ENCODE results near the gene MAD1L1.

The MAD1L1 gene

GRCh38 chr7:1964211-1964912 is 268.4 kb downstream of the MAD1L1 start:
- WGBS, result 92% methylated on average over 24 of the region's 25 CpGs
- no peaks in the 10 kb centered on the region for H3K4me1 ChIP-seq (ENCODE audit: insufficient read depth, low read length)
- H3K27me3 ChIP-seq (ENCODE audit: insufficient read depth, low read length), result no peaks in the 10 kb centered on the region
- peaks cover 12% of the 10 kb centered on the region; the same call in 1 of the 2 replicates for H3K36me3 ChIP-seq (ENCODE audit: insufficient read depth, low read length)
- H3K4me3 ChIP-seq (ENCODE audit: low read length), result no peak overlapping the region
- H3K27ac ChIP-seq (ENCODE audit: low read depth, low read length), result no peak overlapping the region
- no peaks in the 10 kb centered on the region for H3K9me3 ChIP-seq (ENCODE audit: insufficient read depth, low read depth, low read length)
- H3K9ac ChIP-seq (ENCODE audit: low read depth, low read length), result no peak overlapping the region

- 94% methylated on average over 15 of the region's 15 CpGs for WGBS
- H3K27me3 ChIP-seq (ENCODE audit: insufficient read depth, low read length), result no peaks in the 10 kb centered on the region
- H3K9me3 ChIP-seq (ENCODE audit: insufficient read depth, low read depth, low read length), result no peaks in the 10 kb centered on the region
- H3K4me1 ChIP-seq (ENCODE audit: insufficient read depth, low read length), result no peaks in the 10 kb centered on the region
- H3K27ac ChIP-seq (ENCODE audit: low read depth, low read length), result no peak overlapping the region
- no peak overlapping the region for H3K4me3 ChIP-seq (ENCODE audit: low read length)
- H3K9ac ChIP-seq (ENCODE audit: low read depth, low read length), result no peak overlapping the region
- H3K36me3 ChIP-seq (ENCODE audit: insufficient read depth, low read length), result peaks cover 11% of the 10 kb centered on the region; the same call in 1 of the 2 replicates
Observed at GRCh38 chr7:1963575-1963974, 269.2 kb downstream of the MAD1L1 start.

- Histone ChIP-seq H3K9ac (ENCODE audit: low read depth, low read length) (no peak overlapping the region), H3K36me3 (ENCODE audit: insufficient read depth, low read length) (peaks cover 11% of the 10 kb centered on the region; the same call in 1 of the 2 replicates)
- 93% methylated on average over 15 of the region's 15 CpGs for WGBS
Observed at GRCh38 chr7:1961701-1962276, 271.0 kb downstream of the MAD1L1 start.

GRCh38 chr7:1959305-1959704 is 273.4 kb downstream of the MAD1L1 start:
- no peak overlapping the region for H3K9ac ChIP-seq (ENCODE audit: low read depth, low read length)
- WGBS, result 94% methylated on average over 13 of the region's 13 CpGs
- H3K4me1 ChIP-seq (ENCODE audit: insufficient read depth, low read length), result no peaks in the 10 kb centered on the region
- H3K27ac ChIP-seq (ENCODE audit: low read depth, low read length), result no peak overlapping the region
- peaks cover 11% of the 10 kb centered on the region; the same call in 1 of the 2 replicates for H3K36me3 ChIP-seq (ENCODE audit: insufficient read depth, low read length)
- H3K27me3 ChIP-seq (ENCODE audit: insufficient read depth, low read length), result no peaks in the 10 kb centered on the region
- no peak overlapping the region for H3K4me3 ChIP-seq (ENCODE audit: low read length)
- no peaks in the 10 kb centered on the region for H3K9me3 ChIP-seq (ENCODE audit: insufficient read depth, low read depth, low read length)

More at GRCh38 chr7:1961701-1962276, 271.0 kb downstream of the MAD1L1 start:
- H3K4me3 ChIP-seq (ENCODE audit: low read length), result no peak overlapping the region
- H3K27me3 ChIP-seq (ENCODE audit: insufficient read depth, low read length), result no peaks in the 10 kb centered on the region
- no peaks in the 10 kb centered on the region for H3K4me1 ChIP-seq (ENCODE audit: insufficient read depth, low read length)
- no peaks in the 10 kb centered on the region for H3K9me3 ChIP-seq (ENCODE audit: insufficient read depth, low read depth, low read length)
- no peak overlapping the region for H3K27ac ChIP-seq (ENCODE audit: low read depth, low read length)

GRCh38 chr7:1957471-1958225 is 275.1 kb downstream of the MAD1L1 start:
- Histone ChIP-seq H3K36me3 (ENCODE audit: insufficient read depth, low read length) (peaks cover 11% of the 10 kb centered on the region; the same call in 1 of the 2 replicates), H3K27me3 (ENCODE audit: insufficient read depth, low read length) (no peaks in the 10 kb centered on the region), H3K27ac (ENCODE audit: low read depth, low read length) (no peak overlapping the region), H3K4me1 (ENCODE audit: insufficient read depth, low read length) (no peaks in the 10 kb centered on the region), H3K9ac (ENCODE audit: low read depth, low read length) (no peak overlapping the region), H3K9me3 (ENCODE audit: insufficient read depth, low read depth, low read length) (no peaks in the 10 kb centered on the region), H3K4me3 (ENCODE audit: low read length) (no peak overlapping the region)
- 94% methylated on average over 28 of the region's 28 CpGs for whole genome bisulfite sequencing

GRCh38 chr7:1956611-1957470 is 275.9 kb downstream of the MAD1L1 start:
- no peaks in the 10 kb centered on the region for H3K27me3 ChIP-seq (ENCODE audit: insufficient read depth, low read length)
- peaks cover 8% of the 10 kb centered on the region; the same call in 1 of the 2 replicates for H3K36me3 ChIP-seq (ENCODE audit: insufficient read depth, low read length)
- H3K9me3 ChIP-seq (ENCODE audit: insufficient read depth, low read depth, low read length), result no peaks in the 10 kb centered on the region
- H3K4me3 ChIP-seq (ENCODE audit: low read length), result no peak overlapping the region
- WGBS, result 95% methylated on average over 30 of the region's 30 CpGs
- H3K9ac ChIP-seq (ENCODE audit: low read depth, low read length), result no peak overlapping the region
- H3K27ac ChIP-seq (ENCODE audit: low read depth, low read length), result no peak overlapping the region
- no peaks in the 10 kb centered on the region for H3K4me1 ChIP-seq (ENCODE audit: insufficient read depth, low read length)

DNA sequence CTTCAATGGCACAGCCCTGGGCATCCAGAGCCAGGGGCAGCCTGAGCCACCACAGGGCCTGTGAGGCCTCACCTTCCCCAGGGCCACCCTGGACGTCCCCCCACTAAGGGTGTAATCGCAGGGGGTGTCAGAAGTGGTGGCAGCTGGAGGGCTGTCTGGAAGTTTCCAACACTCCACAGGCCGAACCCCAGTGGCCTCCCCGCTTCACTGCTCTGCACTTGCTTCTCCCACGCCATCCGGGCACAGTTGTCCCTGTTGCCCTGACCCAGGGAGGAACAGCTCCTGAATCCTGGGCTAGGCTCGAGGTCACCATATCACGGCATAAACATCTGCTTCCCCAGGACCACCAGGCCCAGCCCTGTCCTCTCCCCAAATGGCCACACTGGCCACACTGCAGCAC is 276.6 kb downstream of the MAD1L1 start:
- no peaks in the 10 kb centered on the region for H3K27me3 ChIP-seq (ENCODE audit: insufficient read depth, low read length)
- H3K36me3 ChIP-seq (ENCODE audit: insufficient read depth, low read length), result peaks cover 8% of the 10 kb centered on the region; the same call in 1 of the 2 replicates
- no peak overlapping the region for H3K27ac ChIP-seq (ENCODE audit: low read depth, low read length)
- WGBS, result 98% methylated on average over 8 of the region's 8 CpGs
- H3K9ac ChIP-seq (ENCODE audit: low read depth, low read length), result no peak overlapping the region
- no peaks in the 10 kb centered on the region for H3K4me1 ChIP-seq (ENCODE audit: insufficient read depth, low read length)
- H3K9me3 ChIP-seq (ENCODE audit: insufficient read depth, low read depth, low read length), result no peaks in the 10 kb centered on the region
- H3K4me3 ChIP-seq (ENCODE audit: low read length), result no peak overlapping the region

DNA sequence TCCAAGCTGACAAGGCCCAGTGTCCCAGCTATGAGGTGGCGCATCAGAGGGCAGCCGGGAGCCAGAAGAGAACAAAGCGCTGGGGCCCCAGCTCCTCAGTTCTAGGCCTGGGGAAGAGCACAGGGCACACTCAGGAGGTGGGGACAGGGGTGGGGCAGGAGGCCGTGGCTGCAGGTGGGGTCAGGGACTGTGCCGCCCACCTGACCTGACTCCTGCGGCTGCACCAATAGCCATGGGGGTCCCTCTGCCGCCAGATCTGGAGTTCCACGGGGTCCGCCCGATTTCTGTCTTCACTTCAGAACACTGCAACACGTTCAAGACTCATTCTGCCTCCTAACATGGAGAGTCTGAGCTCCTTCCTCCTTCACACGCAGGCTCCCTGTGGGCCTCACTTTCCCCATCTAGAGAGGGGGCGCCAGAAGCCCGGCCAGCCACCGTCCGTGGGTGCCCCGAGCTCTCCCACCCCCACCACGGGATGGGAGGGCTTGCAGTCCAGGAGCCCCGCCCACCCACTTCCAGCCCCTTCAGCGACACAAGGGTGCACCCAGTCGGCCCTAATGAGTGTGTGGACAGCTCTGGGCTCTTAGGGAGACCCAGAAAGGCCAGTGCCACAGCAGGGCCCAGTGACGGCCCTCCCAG is 278.3 kb downstream of the MAD1L1 start:
- Histone ChIP-seq H3K4me1 (ENCODE audit: insufficient read depth, low read length) (no peaks in the 10 kb centered on the region), H3K27ac (ENCODE audit: low read depth, low read length) (no peak overlapping the region), H3K27me3 (ENCODE audit: insufficient read depth, low read length) (no peaks in the 10 kb centered on the region), H3K4me3 (ENCODE audit: low read length) (no peak overlapping the region), H3K9ac (ENCODE audit: low read depth, low read length) (no peak overlapping the region), H3K9me3 (ENCODE audit: insufficient read depth, low read depth, low read length) (no peaks in the 10 kb centered on the region), H3K36me3 (ENCODE audit: insufficient read depth, low read length) (peaks cover 8% of the 10 kb centered on the region; the same call in 1 of the 2 replicates)
- WGBS, result 90% methylated on average over 22 of the region's 22 CpGs

GRCh38 chr7:1953199-1954190 is 279.2 kb downstream of the MAD1L1 start:
- WGBS, result 95% methylated on average over 45 of the region's 45 CpGs
- Histone ChIP-seq H3K9me3 (ENCODE audit: insufficient read depth, low read depth, low read length) (no peaks in the 10 kb centered on the region), H3K36me3 (ENCODE audit: insufficient read depth, low read length) (peaks cover 8% of the 10 kb centered on the region; the same call in 1 of the 2 replicates), H3K4me3 (ENCODE audit: low read length) (no peak overlapping the region), H3K4me1 (ENCODE audit: insufficient read depth, low read length) (no peaks in the 10 kb centered on the region), H3K27me3 (ENCODE audit: insufficient read depth, low read length) (no peaks in the 10 kb centered on the region), H3K9ac (ENCODE audit: low read depth, low read length) (no peak overlapping the region), H3K27ac (ENCODE audit: low read depth, low read length) (no peak overlapping the region)

All from HUES64 (cell line).